Suprapubic skin (tissue), 3 donors: ENCODE data around the gene FOXB2.

ENCODE experiments used
- POLR2A ChIP-seq, 2 donors: fragments of 450-650 bp; IDR thresholded peaks; one replicate each; pipeline ENCODE4 v1.6.1; 2017; ENCODE audit warnings: antibody characterized with exemption in 2 of 2, mild to moderate bottlenecking in 2 of 2, moderate library complexity in 2 of 2
- TF ChIP-seq, protein P1 (sequence below), 2 donors: fragments of 200-600 bp in 1 of 2; fragments of 450-650 bp in 1 of 2; sonication (generic) in 1 of 2; IDR thresholded peaks; one replicate each; pipeline ENCODE4 v1.5.1; 2016 to 2019; ENCODE audit warnings: antibody characterized with exemption in 2 of 2, mild to moderate bottlenecking in 1 of 2, moderate library complexity in 1 of 2

DNA sequence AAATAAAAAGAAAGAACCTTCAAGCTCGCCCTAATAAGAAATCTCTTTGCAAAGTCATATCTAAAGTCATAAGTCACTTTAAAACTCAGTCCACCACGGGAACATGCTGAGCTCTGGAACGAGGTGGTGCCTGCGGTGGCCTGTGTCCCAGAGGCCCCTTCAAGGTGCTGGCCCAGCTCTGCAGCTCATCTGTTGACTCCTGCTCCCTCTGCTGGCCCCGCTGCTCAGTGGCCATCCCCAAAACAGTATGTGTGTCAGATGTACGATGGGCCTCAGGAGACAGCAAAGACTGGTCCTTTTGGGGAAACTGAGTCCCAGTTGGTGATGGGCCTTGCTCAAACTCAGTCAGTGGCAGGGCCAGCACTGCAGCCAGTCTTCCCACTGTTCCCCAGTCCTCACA lies 22.8 kb upstream of the FOXB2 start:
- TF ChIP-seq, protein P1, sequence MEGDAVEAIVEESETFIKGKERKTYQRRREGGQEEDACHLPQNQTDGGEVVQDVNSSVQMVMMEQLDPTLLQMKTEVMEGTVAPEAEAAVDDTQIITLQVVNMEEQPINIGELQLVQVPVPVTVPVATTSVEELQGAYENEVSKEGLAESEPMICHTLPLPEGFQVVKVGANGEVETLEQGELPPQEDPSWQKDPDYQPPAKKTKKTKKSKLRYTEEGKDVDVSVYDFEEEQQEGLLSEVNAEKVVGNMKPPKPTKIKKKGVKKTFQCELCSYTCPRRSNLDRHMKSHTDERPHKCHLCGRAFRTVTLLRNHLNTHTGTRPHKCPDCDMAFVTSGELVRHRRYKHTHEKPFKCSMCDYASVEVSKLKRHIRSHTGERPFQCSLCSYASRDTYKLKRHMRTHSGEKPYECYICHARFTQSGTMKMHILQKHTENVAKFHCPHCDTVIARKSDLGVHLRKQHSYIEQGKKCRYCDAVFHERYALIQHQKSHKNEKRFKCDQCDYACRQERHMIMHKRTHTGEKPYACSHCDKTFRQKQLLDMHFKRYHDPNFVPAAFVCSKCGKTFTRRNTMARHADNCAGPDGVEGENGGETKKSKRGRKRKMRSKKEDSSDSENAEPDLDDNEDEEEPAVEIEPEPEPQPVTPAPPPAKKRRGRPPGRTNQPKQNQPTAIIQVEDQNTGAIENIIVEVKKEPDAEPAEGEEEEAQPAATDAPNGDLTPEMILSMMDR (IDR thresholded peaks at IDR 0.05): peak in 1 of 2 donors; percentile 28
- no peak for TF ChIP-seq POLR2A (IDR thresholded peaks at IDR 0.05)
